GM13977 (cell line): ENCODE results near the gene CPNE5.

ENCODE experiments used
- DNase-seq: peaks from one replicate; pipeline ENCODE4 v3.0.0; 2012; ENCODE audit warnings: low spot score
- in situ Hi-C: fragments of 300-500 bp; cut with MboI; formaldehyde crosslinking; loops from one replicate; pipeline ENCODE4 v1.12.0; 2022; ENCODE audit warnings: low sequenced_read_pairs, low pct_unique_long_range_greater_than_20kb, mixed read lengths, inconsistent platforms; ENCODE audit not compliant: unreplicated experiment
- TF ChIP-seq, protein P1 (sequence below): IDR thresholded peaks from 2 replicates; pipeline ENCODE4 v1.5.1; 2012; ENCODE audit warnings: mild to moderate bottlenecking, control low read depth; ENCODE audit not compliant: insufficient read depth; ENCODE audit errors: extremely low read depth, missing control alignments

CPNE5 gene

DNA sequence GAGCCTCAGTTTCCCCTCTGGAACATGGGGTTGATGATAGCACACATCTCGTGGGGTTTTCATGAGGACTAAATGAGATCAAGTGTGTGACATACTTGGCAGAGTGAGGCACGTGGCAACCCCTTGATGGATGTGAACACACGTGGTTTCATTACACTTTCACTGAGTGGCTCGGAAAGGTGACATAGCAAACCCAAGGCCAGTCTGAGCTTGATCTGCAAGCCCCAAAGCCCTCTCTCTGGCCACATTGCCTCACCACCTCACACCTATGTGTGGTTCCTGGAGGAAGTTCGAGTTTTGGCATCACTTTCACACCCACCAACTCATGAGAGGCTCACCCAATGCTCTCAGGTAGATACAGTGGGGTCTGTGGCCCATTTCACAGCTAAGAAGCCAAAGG, 60.0 kb downstream of the CPNE5 start:
- DNase-seq, result no peak
- in situ Hi-C loops, result loop anchor here (10.0 kb wide), 1 partner anchor 236 kb away; no protein-coding TSS in a partner anchor
- TF ChIP-seq, protein P1, sequence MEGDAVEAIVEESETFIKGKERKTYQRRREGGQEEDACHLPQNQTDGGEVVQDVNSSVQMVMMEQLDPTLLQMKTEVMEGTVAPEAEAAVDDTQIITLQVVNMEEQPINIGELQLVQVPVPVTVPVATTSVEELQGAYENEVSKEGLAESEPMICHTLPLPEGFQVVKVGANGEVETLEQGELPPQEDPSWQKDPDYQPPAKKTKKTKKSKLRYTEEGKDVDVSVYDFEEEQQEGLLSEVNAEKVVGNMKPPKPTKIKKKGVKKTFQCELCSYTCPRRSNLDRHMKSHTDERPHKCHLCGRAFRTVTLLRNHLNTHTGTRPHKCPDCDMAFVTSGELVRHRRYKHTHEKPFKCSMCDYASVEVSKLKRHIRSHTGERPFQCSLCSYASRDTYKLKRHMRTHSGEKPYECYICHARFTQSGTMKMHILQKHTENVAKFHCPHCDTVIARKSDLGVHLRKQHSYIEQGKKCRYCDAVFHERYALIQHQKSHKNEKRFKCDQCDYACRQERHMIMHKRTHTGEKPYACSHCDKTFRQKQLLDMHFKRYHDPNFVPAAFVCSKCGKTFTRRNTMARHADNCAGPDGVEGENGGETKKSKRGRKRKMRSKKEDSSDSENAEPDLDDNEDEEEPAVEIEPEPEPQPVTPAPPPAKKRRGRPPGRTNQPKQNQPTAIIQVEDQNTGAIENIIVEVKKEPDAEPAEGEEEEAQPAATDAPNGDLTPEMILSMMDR, result no peak

GRCh38 chr6:36777801-36778200, 61.4 kb downstream of the CPNE5 start:
- TF ChIP-seq, protein P1, result no peak
- in situ Hi-C loops, result loop anchor here (10.0 kb wide), 1 partner anchor 237 kb away; no protein-coding TSS in a partner anchor
- DNase-seq, result no peak

GRCh38 chr6:36776167-36776566, 63.1 kb downstream of the CPNE5 start:
- no peak for DNase-seq
- in situ Hi-C loops, result loop anchor here (10.0 kb wide), 1 partner anchor 239 kb away; no protein-coding TSS in a partner anchor

DNA sequence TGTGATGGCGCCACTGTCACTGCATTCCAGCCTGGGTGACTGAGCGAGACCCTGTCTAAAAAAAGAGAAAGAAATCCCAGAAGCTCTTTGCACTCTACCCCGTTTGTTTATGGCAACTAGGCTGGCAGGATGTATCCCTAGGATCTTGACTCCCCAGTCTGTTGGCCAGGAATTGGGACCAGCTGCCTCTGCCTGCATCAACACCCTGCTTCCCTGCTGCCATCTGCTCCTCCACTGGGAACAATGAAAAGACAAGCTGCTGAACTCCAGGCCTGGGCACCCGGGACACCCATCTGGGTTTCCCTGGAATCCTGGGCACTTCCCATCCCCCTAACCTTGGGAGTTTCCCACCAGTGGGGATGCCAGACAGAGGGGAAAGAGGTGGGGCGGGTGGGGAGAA, 64.9 kb downstream of the CPNE5 start:
- in situ Hi-C loops, result loop anchor here (10.0 to 25.0 kb wide), 2 partner anchors 240 to 438 kb away; no protein-coding TSS in a partner anchor
- TF ChIP-seq, protein P1, result no peak
- DNase-seq, result no peak

More at GRCh38 chr6:36776167-36776566, 63.1 kb downstream of the CPNE5 start:
- TF ChIP-seq, protein P1, result no peak

GRCh38 chr6:36772397-36772796, 66.8 kb downstream of the CPNE5 start:
- TF ChIP-seq, protein P1, result no peak
- DNase-seq, result no peak
- in situ Hi-C loops, result loop anchor here (10.0 to 25.0 kb wide), 2 partner anchors 242 to 440 kb away; no protein-coding TSS in a partner anchor

- DNase-seq, result no peak
- in situ Hi-C loops, result loop anchor here (10.0 to 25.0 kb wide), 2 partner anchors 244 to 441 kb away; no protein-coding TSS in a partner anchor
- TF ChIP-seq, protein P1, result no peak
Observed at GRCh38 chr6:36771145-36771544, 68.1 kb downstream of the CPNE5 start.
